HG03571 (cell line): ENCODE data around the gene NR6A1.

Experiments used
- ATAC-seq: cut with Tn5 transposase; IDR thresholded peaks from one replicate; pipeline ENCODE4 v1.9.1; 2021; ENCODE audit not compliant: unreplicated experiment

NR6A1 gene

DNA sequence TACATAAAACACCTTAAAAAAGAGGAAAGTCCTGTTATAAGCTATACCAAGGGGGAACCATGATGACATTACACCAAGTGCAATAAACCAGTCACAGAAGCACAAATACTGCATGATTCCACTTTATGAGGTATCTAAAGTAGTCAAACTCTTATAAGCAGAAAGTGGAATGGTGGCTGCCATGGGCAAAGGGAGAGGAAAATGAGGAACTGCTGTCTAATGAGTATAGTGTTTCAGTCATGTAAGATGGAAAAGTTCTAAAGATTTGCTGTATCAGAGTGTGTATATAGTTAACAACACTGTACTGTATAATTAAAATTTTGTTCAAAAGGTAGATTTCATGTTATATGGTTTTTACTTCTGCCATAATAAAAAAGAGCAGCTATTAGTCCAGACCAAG is 229.3 kb downstream of the NR6A1 start:
- ATAC-seq = no peak

- ATAC-seq = no peak
These were observed 233.2 kb downstream of the NR6A1 start for GRCh38 chr9:124537926-124538325.

- ATAC-seq = no peak
These were observed 235.3 kb downstream of the NR6A1 start for GRCh38 chr9:124535846-124536245.

GRCh38 chr9:124532897-124533296 is 238.2 kb downstream of the NR6A1 start:
- no peak for ATAC-seq

DNA sequence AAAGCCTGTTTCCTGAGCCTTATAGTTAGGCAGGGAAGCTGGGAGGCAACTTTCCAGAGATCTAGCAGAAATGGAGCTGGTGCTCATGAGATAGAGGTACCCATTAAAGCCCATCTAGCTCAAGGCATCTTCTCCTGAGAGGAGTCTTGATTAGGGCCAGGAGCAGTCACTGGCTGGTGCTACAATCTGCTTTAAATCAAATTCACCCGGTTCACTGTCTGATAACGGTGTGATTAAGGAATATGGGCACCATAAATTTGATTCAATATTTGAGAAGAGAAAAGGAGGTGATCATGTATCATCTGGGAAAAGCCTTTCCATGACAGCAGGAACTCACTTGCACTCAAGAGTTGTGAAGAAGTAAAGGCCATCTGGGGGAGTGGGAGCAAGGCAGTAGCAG is 240.0 kb downstream of the NR6A1 start:
- no peak for ATAC-seq

- ATAC-seq = no peak
These were observed 240.9 kb downstream of the NR6A1 start for GRCh38 chr9:124530246-124530645.

DNA sequence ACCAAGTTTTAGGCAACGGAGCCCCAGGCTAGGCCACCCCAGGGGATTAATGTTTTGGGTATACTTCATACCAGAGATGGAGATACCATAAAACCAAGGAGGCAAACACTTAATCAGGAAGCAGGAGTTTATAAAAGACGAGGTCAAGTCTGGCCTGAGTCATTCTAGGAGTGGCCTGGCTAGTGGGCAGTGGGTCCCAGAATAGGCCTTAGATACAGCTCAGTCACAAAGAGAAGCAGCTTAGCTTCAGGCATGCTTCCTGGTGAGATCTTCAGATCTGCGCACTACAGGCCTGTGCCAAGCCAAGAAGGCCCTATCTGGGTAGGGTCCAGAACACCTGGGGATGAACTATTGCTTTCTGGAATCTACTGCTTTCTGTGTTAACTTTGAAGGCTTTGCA is 243.3 kb downstream of the NR6A1 start:
- no peak for ATAC-seq

- ATAC-seq = no peak
These were observed 244.9 kb downstream of the NR6A1 start for GRCh38 chr9:124526174-124526573.

GRCh38 chr9:124522121-124523098 is 248.7 kb downstream of the NR6A1 start:
- ATAC-seq = no peak

GRCh38 chr9:124521142-124521541 is 250.0 kb downstream of the NR6A1 start:
- ATAC-seq = no peak

GRCh38 chr9:124520206-124520596 is 250.9 kb downstream of the NR6A1 start:
- ATAC-seq = no peak

DNA sequence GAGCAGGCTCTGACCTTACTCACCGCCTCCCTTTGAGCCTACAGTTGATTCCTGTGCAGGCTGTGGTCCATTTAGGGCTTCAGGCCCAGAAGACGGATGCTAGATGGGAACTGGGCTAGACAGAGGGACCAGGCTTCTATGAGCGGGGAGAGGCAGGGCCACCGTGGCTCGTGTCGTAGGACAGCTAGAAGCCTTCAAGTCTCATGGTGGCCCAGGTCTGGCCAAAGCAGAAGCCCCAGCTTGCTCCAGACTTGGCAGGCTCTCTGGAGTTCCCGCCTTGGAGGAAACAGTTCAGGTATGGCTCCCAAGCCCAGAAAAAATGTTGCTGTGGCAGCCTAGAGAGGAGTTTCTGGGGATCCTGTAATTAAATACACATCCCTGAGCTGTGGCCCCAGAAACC is 253.0 kb downstream of the NR6A1 start:
- no peak for ATAC-seq

DNA sequence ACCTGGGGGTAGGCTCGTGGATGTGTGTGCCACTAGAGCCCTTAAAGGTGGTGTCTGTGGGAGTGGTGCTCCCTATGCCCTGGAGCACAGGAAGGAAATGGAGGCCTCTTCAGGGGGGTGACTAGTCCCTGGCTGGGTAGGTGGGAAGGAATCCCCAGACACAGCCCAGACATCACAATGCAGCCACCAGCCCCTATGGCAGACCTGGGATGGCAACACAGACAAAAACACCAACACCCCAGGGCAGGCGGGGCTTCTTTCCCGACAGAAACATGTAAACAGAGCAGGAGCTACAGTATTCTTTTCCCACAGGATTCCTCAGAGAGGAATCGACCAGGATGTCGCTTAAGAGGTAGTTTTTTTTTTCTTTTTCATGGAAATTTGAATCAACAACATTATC is 253.5 kb downstream of the NR6A1 start:
- no peak for ATAC-seq

DNA sequence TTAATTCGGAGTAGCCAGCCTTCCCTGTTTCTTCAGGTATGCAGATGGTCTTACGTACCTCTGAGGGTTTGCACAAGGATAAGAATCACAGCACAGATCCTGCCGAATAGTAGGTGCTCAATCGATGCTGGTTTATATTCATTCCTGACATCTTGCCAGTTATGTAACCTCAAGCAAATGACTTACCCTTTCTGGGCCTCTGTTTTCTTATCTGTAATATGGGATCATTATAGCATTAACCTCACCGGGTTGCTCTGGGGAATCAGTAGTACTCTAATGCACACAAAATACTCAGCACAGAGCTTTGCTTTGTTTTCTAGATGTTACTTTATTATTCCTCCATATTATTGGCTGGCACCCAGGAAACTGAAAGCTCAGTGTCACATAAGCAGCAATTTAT is 256.2 kb downstream of the NR6A1 start:
- ATAC-seq = no peak

GRCh38 chr9:124514125-124514524 is 257.0 kb downstream of the NR6A1 start:
- ATAC-seq = no peak

GRCh38 chr9:124513376-124513994 is 257.6 kb downstream of the NR6A1 start:
- no peak for ATAC-seq

DNA sequence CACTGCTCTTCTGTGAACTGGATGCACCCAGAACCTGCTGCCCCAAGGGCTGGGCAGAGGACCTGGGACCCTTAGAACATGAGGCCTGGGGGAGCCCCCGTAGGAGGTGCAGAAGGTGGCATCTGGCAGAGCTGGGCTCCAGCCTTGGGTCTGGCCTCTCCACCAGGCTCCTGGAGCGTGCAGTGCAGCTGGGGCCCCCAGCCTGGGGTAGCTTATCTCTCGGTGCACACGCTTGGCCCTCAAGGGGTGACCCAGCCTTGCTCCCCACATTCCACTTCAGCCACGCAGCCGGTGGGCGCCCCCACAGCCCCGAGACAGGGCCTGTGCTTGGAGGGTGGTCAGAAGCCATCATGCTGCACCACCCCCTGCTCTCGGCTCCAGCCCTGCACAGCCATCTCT is 258.3 kb downstream of the NR6A1 start:
- no peak for ATAC-seq

DNA sequence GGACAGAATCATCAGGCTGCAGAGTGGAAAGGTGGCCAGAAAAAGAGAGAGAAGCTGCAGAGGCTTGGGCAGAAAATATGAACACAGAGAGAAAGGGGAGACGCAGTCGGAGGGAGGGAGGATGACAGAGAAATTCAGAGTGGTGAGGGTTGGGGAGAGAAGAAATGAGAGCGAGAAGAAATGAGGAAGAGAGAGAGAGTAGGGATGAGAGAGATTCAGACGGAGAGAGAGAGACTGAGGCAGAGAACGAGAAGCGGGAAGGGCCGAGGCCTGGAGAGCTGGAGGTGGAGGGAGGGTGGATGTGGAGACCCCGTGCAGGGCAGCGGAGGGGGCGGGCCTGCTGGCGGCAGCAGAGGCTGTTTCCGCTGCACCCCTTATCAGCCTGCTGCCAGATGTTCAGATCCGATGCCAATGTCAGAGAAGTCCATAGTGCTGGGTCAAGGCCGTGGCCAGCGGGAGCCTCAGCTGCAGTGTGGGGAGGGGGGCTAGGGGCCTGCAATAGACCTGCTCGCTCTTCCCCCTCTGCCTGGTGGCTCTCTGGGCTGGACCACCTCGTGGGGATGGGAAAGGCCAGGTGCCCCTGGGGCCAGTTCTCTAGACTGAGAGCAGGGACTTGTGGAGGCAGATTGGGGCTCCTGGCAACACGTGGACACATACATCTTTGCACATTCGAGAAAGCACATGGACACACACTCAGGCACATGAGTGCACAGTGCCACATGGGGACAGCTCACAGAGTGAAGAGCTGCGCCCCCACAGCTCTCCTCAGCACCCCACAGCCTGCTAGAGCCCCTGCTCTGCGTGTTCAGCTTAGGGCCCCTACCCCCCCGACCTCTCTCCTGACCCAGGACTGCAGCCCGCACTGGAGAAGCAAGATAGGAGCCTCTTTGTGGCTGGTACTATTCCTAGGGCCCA is 259.0 kb downstream of the NR6A1 start:
- ATAC-seq = no peak

DNA sequence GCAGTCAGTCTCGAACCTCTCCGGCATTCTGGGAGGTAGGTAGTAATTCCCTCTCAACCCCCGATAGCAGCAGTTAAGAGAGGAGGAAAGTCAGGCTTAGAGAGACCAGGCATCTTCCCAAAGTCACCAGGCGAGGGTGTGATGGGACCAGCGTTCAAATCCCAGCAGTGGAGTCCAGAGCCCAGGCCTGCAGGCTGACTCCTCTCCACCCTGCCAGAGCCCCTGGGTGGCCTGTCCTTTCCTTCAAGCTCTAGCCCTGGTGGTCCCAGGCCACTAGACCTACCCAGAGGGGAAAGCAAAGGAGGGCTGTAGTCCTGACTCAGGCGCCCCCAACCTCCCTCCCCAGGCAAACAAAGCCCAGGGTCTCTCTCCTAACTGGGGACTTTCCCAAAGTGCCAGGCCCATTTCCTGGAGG is 259.7 kb downstream of the NR6A1 start:
- ATAC-seq = no peak

DNA sequence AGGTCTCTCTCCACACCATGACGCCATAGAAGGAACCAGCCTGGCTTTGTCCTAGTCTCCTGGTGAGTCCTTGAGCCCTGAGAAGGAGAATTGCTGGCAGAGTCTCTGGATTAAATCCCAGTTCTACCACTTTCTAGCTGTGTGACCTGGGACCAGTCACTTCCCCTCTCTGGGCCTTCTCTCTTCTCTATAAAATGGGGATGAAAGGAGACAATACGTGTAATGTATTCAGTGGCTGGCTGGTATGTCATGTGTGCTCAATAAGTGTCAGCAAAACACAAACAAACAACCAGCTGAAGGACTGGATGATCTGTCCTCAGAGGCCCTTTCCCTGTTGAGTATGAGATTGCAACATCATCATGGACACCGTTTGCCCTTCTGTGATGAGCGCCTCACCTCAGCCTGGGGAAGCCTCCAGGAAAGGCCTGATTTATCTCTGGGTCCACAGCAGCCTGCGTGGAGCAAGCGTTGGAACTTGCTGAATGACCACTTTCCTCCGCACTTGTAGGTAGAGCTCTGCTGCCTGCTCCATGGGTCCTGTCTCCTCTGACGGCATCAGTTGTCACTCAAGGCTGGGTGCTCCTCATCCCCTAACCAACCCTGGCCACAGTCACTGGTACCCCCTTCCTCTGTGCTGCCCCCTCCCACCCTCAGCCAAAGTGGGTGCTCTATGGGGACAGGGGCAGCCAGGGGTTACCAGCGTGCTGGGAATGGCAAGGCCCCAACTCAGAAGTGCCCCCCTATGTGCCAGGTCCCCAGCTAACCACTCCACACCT is 260.3 kb downstream of the NR6A1 start:
- ATAC-seq = no peak
